ENCODE measurements around the gene KRTAP6-3.

Gene KRTAP6-3

GRCh38 chr21:30638686-30639085 is 46.4 kb downstream of the KRTAP6-3 start:
- no peak for TF ChIP-seq CTCF (IDR thresholded peaks at IDR 0.05; ENCODE audit: control insufficient read depth, extremely low read depth, insufficient read depth)
- no peak overlapping the region for H3K4me3 ChIP-seq (ENCODE audit: low read depth, low read length)
- no peak for DNase-seq (ENCODE audit: low read depth)

GRCh38 chr21:30642564-30642963 is 50.3 kb downstream of the KRTAP6-3 start, which contains the start of gene KRTAP20-3:
KRTAP20-3 (plus strand) TSS chr21:30642864.
- H3K4me3 ChIP-seq (ENCODE audit: low read depth, low read length) = no peak within 1 kb of the TSS
- no peak for DNase-seq (ENCODE audit: low read depth)
- TF ChIP-seq CTCF (IDR thresholded peaks at IDR 0.05; ENCODE audit: control insufficient read depth, extremely low read depth, insufficient read depth) = no peak

Measured in LNCaP clone FGC (cell line).